ENCODE results near the gene TANGO6.

TANGO6 gene

DNA sequence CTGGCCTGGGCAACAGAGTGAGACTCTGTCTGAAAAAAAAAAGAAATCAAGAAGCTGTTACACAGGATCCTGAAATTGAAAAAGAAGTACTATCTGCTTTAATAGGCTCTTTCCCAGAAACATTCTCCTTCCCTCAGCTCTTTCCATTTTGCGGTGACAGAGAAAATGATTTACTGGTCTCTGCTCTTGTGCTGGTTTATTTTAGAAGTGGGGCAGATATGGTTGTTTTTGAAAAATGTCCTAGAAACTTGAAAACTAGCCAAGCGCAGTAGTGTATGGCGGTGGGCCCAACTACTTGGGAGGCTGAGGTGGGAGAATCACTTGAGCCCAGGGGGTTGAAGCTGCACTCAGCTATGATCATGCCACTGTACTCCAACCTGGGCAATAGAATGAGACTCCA, 28.8 kb upstream of the TANGO6 start:
- H3K27me3 ChIP-seq, result no peaks in the 10 kb centered on the region
- no peaks in the 10 kb centered on the region for H3K4me1 ChIP-seq
- no peaks in the 10 kb centered on the region for H3K36me3 ChIP-seq
- no peak for DNase-seq
- H3K4me3 ChIP-seq (ENCODE audit: low read depth, low read length), result no peak overlapping the region
- H3K9me3 ChIP-seq, result no peaks in the 10 kb centered on the region
- TF ChIP-seq, protein P1, sequence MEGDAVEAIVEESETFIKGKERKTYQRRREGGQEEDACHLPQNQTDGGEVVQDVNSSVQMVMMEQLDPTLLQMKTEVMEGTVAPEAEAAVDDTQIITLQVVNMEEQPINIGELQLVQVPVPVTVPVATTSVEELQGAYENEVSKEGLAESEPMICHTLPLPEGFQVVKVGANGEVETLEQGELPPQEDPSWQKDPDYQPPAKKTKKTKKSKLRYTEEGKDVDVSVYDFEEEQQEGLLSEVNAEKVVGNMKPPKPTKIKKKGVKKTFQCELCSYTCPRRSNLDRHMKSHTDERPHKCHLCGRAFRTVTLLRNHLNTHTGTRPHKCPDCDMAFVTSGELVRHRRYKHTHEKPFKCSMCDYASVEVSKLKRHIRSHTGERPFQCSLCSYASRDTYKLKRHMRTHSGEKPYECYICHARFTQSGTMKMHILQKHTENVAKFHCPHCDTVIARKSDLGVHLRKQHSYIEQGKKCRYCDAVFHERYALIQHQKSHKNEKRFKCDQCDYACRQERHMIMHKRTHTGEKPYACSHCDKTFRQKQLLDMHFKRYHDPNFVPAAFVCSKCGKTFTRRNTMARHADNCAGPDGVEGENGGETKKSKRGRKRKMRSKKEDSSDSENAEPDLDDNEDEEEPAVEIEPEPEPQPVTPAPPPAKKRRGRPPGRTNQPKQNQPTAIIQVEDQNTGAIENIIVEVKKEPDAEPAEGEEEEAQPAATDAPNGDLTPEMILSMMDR (IDR thresholded peaks at IDR 0.05; ENCODE audit: low read depth, low read length), result no peak

DNA sequence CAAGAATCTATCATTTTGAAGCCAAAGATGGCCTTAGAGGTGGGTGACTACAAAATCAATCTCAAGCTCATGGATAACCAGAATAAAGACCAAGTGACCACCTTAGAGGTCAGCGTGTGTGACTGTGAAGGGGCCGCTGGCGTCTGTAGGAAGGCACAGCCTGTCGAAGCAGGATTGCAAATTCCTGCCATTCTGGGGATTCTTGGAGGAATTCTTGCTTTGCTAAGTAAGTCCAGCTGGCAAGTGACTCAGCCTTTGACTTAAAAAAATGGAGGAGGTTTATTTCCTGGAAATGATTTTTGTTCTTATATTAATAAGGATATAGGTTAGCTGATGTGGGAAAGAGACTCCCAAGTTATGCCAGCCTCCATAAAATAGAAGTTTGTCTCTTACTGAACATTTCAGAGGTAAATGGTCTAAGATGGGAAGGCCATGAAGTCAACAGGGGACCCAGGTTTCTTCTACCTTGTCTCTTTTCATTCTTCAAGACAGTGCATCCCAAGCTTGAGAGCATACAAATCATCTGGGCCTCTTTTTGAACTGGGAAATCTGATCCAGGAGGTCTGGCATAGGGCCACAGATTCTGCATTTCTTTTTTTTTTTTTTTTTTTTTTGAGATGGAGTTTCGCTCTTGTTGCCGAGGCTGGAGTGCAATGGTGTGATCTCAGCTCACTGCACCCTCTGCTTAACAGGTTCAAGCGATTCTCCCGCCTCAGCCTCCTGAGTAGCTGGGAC, 19.8 kb upstream of the TANGO6 start:
- no peak for DNase-seq
- no peaks in the 10 kb centered on the region for H3K27me3 ChIP-seq
- no peaks in the 10 kb centered on the region for H3K36me3 ChIP-seq
- no peak overlapping the region for H3K4me3 ChIP-seq (ENCODE audit: low read depth, low read length)
- TF ChIP-seq, protein P1 (IDR thresholded peaks at IDR 0.05; ENCODE audit: low read depth, low read length), result no peak
- no peaks in the 10 kb centered on the region for H3K9me3 ChIP-seq
- no peaks in the 10 kb centered on the region for H3K4me1 ChIP-seq

DNA sequence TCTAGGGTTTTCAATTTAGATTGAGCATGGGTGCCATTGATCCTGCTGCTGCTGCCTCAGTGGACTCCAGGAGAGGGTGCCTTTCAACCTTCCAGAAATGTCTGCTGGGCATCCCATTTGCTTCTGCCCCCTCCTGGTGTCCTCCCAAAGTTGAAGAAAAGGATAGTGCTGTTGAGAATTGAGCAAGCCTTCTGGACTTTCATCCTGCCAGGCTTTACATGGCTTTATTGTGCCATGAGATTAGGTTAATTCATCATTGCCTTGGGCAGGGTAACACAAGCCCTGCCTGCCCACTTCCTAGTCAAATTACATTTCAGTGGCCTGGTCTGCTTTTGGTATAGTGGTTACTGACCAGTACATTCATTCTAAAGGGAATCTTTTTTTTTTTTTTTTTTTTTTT, 17.9 kb upstream of the TANGO6 start:
- H3K4me3 ChIP-seq (ENCODE audit: low read depth, low read length), result no peak overlapping the region
- no peaks in the 10 kb centered on the region for H3K36me3 ChIP-seq
- no peaks in the 10 kb centered on the region for H3K9me3 ChIP-seq
- no peak for DNase-seq
- TF ChIP-seq, protein P1 (IDR thresholded peaks at IDR 0.05; ENCODE audit: low read depth, low read length), result no peak
- H3K27me3 ChIP-seq, result no peaks in the 10 kb centered on the region
- no peaks in the 10 kb centered on the region for H3K4me1 ChIP-seq

DNA sequence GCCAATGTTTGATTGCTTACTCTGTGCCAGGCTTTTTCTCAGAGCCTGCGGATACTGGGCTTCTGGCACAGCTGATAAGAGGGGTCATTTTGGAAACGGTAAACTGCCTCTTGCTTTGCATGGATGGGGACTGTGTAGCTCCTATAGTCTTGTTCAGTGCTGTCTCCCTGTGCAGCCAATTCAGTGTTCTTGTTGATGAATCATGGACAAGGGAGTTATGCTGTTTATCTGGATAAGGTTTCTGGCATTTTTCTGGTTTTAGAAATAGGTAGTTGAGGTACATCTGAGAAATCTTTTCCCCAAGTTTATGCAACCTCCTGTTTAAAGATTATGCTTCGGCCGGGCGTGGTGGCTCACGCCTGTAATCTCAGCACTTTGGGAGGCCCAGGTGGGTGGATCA, 16.7 kb upstream of the TANGO6 start:
- Histone ChIP-seq H3K36me3 (no peaks in the 10 kb centered on the region), H3K27me3 (no peaks in the 10 kb centered on the region), H3K4me1 (no peaks in the 10 kb centered on the region), H3K4me3 (ENCODE audit: low read depth, low read length) (no peak overlapping the region), H3K9me3 (no peaks in the 10 kb centered on the region)
- no peak for DNase-seq
- TF ChIP-seq, protein P1 (IDR thresholded peaks at IDR 0.05; ENCODE audit: low read depth, low read length), result no peak

DNA sequence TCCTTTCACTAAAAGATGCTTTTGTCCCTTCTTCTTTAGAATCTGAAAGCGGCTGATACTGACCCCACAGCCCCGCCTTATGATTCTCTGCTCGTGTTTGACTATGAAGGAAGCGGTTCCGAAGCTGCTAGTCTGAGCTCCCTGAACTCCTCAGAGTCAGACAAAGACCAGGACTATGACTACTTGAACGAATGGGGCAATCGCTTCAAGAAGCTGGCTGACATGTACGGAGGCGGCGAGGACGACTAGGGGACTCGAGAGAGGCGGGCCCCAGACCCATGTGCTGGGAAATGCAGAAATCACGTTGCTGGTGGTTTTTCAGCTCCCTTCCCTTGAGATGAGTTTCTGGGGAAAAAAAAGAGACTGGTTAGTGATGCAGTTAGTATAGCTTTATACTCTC, 10.1 kb upstream of the TANGO6 start:
- Histone ChIP-seq H3K4me1 (no peaks in the 10 kb centered on the region), H3K36me3 (no peaks in the 10 kb centered on the region)

DNA sequence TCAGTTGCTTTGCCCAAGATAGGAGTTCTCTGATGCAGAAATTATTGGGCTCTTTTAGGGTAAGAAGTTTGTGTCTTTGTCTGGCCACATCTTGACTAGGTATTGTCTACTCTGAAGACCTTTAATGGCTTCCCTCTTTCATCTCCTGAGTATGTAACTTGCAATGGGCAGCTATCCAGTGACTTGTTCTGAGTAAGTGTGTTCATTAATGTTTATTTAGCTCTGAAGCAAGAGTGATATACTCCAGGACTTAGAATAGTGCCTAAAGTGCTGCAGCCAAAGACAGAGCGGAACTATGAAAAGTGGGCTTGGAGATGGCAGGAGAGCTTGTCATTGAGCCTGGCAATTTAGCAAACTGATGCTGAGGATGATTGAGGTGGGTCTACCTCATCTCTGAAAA, 8.8 kb upstream of the TANGO6 start:
- no peak for DNase-seq
- Histone ChIP-seq H3K27me3 (no peaks in the 10 kb centered on the region), H3K4me1 (no peaks in the 10 kb centered on the region), H3K9me3 (no peaks in the 10 kb centered on the region), H3K4me3 (ENCODE audit: low read depth, low read length) (no peak overlapping the region), H3K36me3 (no peaks in the 10 kb centered on the region)
- TF ChIP-seq, protein P1 (IDR thresholded peaks at IDR 0.05; ENCODE audit: low read depth, low read length), result no peak

More for the DNA sequence above, 10.1 kb upstream of the TANGO6 start:
- TF ChIP-seq, protein P1 (IDR thresholded peaks at IDR 0.05; ENCODE audit: low read depth, low read length), result no peak
- DNase-seq, result no peak
- Histone ChIP-seq H3K9me3 (no peaks in the 10 kb centered on the region), H3K27me3 (no peaks in the 10 kb centered on the region), H3K4me3 (ENCODE audit: low read depth, low read length) (no peak overlapping the region)

All from BE2C (cell line).